HepG2 (cell line): ENCODE data around the gene RNU4-1. TPM values are rescaled to one million over a fixed set of nuclear protein-coding genes. Genes with fewer than 3 reads are reported as not detected.
A peak's percentile ranks its signal among the peaks of the same experiment; 100 is the strongest.

Experiments
- HDAC1 ChIP-seq: sonication (generic); formaldehyde crosslinking; IDR thresholded peaks from 2 replicates; pipeline ENCODE4 v1.5.1; 2020; ENCODE audit warnings: mild to moderate bottlenecking, missing genetic modification reagents
- HMGXB4 ChIP-seq, 2 experiments: sonication (generic) in 1 of 2; formaldehyde crosslinking in 1 of 2; IDR thresholded peaks; 2 replicates each; pipeline versions ENCODE4 v1.4.0 to v1.6.1; 2018 to 2020; ENCODE audit warnings: missing genetic modification reagents in 2 of 2, borderline replicate concordance in 1 of 2, low read depth in 1 of 2, mild to moderate bottlenecking in 1 of 2, missing biosample characterization in 1 of 2
- HNF4A ChIP-seq: sonication (generic); formaldehyde crosslinking; IDR thresholded peaks from 2 replicates; pipeline ENCODE4 v1.4.0; 2020; ENCODE audit warnings: missing genetic modification reagents
- MED1 ChIP-seq: sonication (generic); formaldehyde crosslinking; IDR thresholded peaks from 2 replicates; pipeline ENCODE4 v1.4.0; 2020; ENCODE audit warnings: missing genetic modification reagents
- NFKBIZ ChIP-seq: IDR thresholded peaks from 2 replicates; pipeline ENCODE4 v1.6.1; 2018; ENCODE audit warnings: missing genetic modification reagents, missing compliant biosample characterization
- NONO ChIP-seq, 2 experiments: fragments of 450-650 bp in 1 of 2; sonication (generic) in 1 of 2; formaldehyde crosslinking in 1 of 2; IDR thresholded peaks in 1 of 2; conservative IDR thresholded peaks in 1 of 2; 2 replicates each; pipeline versions ENCODE4 v1.6.1 to v1.8.0; 2017 to 2022; ENCODE audit warnings: mild to moderate bottlenecking in 1 of 2, missing genetic modification reagents in 1 of 2, moderate library complexity in 1 of 2
- PHF5A ChIP-seq: IDR thresholded peaks from one replicate; pipeline ENCODE4 v1.6.1; 2018; ENCODE audit warnings: low read depth, missing genetic modification reagents; ENCODE audit not compliant: unreplicated experiment
- SAP130 ChIP-seq: IDR thresholded peaks from 2 replicates; pipeline ENCODE4 v1.6.1; 2016; ENCODE audit warnings: low read depth
- SIN3A ChIP-seq: IDR thresholded peaks from 2 replicates; pipeline ENCODE4 v1.6.1; 2011; ENCODE audit warnings: low read depth, mild to moderate bottlenecking, control low read depth, low read length, borderline replicate concordance
- SOX6 ChIP-seq, 2 experiments: fragments of 450-650 bp in 1 of 2; sonication (generic) in 1 of 2; formaldehyde crosslinking in 1 of 2; IDR thresholded peaks; 2 replicates each; pipeline versions ENCODE4 v1.4.0 to v1.6.1; 2017 to 2020; ENCODE audit warnings: antibody characterized with exemption in 1 of 2, mild to moderate bottlenecking in 1 of 2, missing genetic modification reagents in 1 of 2
- SPEN ChIP-seq: sonication (generic); formaldehyde crosslinking; IDR thresholded peaks from 2 replicates; pipeline ENCODE4 v1.5.1; 2020; ENCODE audit warnings: low read depth, mild to moderate bottlenecking, missing genetic modification reagents
- ZNF253 ChIP-seq: sonication (generic); formaldehyde crosslinking; IDR thresholded peaks from 2 replicates; pipeline ENCODE4 v1.8.0; 2022; ENCODE audit warnings: mild to moderate bottlenecking, missing genetic modification reagents, borderline replicate concordance
- ZNF564 ChIP-seq: sonication (generic); formaldehyde crosslinking; IDR thresholded peaks from 2 replicates; pipeline ENCODE4 v1.8.1; 2023; ENCODE audit warnings: mild to moderate bottlenecking, missing genetic modification reagents
- ZNF574 ChIP-seq: sonication (generic); formaldehyde crosslinking; IDR thresholded peaks from 2 replicates; pipeline ENCODE4 v1.4.0; 2020; ENCODE audit warnings: missing genetic modification reagents
- ZSCAN30 ChIP-seq: sonication (generic); formaldehyde crosslinking; IDR thresholded peaks from 2 replicates; pipeline ENCODE4 v1.5.0; 2020; ENCODE audit warnings: mild to moderate bottlenecking, missing genetic modification reagents
- polyA plus RNA-seq, 8 experiments: library from polyadenylated mRNA; depleted of rRNA in 3 of 8; stranded (reverse) in 7 of 8; unstranded in 1 of 8; fragments of >200 nt; fragmentation: Illumina TruSeq in 4 of 8; extraction: Trizol in 4 of 8; gene quantifications; 2 replicates each; pipeline versions ENCODE4 v1.2.1 to v1.2.3, GENCODE V29; 2011 to 2016; ENCODE audit warnings: low read depth in 4 of 8, missing spikeins in 1 of 8, mixed read lengths in 1 of 8; ENCODE audit not compliant: insufficient read depth in 1 of 8
- total RNA-seq, 5 experiments: library from RNA; depleted of rRNA; stranded (reverse); fragments of >200 nt; fragmentation: Illumina TruSeq; extraction: Trizol; gene quantifications; 2 replicates each; pipeline ENCODE4 v1.2.3, GENCODE V29; 2016; ENCODE audit warnings: low read depth in 1 of 5
- TF ChIP-seq, protein P1 (sequence below): IDR thresholded peaks from 2 replicates; pipeline ENCODE4 v1.6.1; 2016; ENCODE audit warnings: control low read depth
- TF ChIP-seq, protein P2 (sequence below): sonication (generic); formaldehyde crosslinking; IDR thresholded peaks from 2 replicates; pipeline ENCODE4 v1.8.1; 2023; ENCODE audit warnings: mild to moderate bottlenecking, moderate library complexity, missing genetic modification reagents

RNU4-1 gene
- total and polyA plus RNA-seq, 2 of the 13 experiments (the other 11 are each of a cell fraction or from before 2014, with no cell fraction given), result 7,407 TPM; not detected in 1

DNA sequence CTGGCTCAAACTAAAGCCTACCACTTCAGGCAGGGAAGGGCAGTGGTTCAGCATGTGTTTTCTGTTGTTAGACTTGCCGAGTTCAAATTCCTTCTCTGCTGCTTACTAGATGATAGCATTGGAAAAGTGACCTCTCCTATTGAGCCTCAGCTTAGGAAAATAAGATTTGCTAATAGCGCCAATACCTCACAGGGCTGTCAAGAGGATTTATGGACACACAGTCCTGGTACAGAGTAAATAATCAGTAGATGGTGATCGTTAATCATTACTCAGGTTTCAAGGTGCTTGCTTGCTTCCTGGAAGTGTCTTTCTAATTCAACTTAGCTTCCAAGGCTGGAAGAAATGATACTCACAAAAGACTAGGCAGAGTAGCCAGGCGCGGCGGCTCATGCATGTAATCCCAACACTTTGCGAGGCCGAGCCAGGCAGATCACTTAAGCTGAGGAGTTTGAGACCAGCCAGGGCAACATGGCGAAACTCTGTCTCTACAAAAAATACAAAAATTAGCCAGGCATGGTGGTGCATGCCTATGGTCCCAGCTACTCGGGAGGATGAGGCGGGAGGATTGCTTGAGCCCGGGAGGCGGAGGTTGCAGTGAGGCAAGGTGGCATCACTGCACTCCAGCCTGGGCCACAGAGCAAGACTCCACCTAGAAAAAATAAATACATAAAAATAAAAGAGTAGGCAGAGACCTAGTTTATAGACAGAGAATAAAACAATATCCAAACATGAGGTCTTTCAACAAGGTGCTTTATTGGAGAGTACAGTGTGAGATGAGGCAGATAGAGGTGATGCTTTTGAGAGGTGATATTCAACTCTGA lies 28.6 kb upstream of the RNU4-1 start (continued):
- TF ChIP-seq SPEN (CRISPR knock-in tag) (peak; percentile 30; the same call in 1 of the 2 replicates), NFKBIZ (CRISPR knock-in tag) (no peak), ZNF574 (CRISPR knock-in tag) (peak; percentile 30; the same call in 1 of the 2 replicates), SAP130 (CRISPR knock-in tag) (peak; percentile 83), SOX6 (IDR thresholded peaks at IDR 0.05) (no peak), SOX6 (CRISPR knock-in tag; IDR thresholded peaks at IDR 0.05) (peak; percentile 78), ZNF253 (CRISPR knock-in tag) (no peak), ZNF564 (CRISPR knock-in tag) (peak; percentile 61; the same call in 1 of the 2 replicates), HDAC1 (peak; percentile 73), HNF4A (CRISPR knock-in tag) (peak; percentile 79), SIN3A (no peak), PHF5A (CRISPR knock-in tag) (no peak), NONO (IDR thresholded peaks at IDR 0.05) (no peak), NONO (CRISPR knock-in tag; conservative IDR thresholded peaks at IDR 0.05) (no peak; the same call in 1 of the 2 replicates), HMGXB4 (CRISPR knock-in tag; IDR thresholded peaks at IDR 0.05; ENCODE audit: borderline replicate concordance in 1 of 2, low read depth in 1 of 2) (peak in 1 of 2 experiments; percentile 41; a peak in 1 of 4 replicates), MED1 (CRISPR knock-in tag) (peak; percentile 75), ZSCAN30 (CRISPR knock-in tag) (no peak)
- TF ChIP-seq, protein P1, sequence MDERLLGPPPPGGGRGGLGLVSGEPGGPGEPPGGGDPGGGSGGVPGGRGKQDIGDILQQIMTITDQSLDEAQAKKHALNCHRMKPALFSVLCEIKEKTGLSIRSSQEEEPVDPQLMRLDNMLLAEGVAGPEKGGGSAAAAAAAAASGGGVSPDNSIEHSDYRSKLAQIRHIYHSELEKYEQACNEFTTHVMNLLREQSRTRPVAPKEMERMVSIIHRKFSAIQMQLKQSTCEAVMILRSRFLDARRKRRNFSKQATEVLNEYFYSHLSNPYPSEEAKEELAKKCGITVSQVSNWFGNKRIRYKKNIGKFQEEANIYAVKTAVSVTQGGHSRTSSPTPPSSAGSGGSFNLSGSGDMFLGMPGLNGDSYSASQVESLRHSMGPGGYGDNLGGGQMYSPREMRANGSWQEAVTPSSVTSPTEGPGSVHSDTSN (CRISPR knock-in tag), result peak; percentile 84
- TF ChIP-seq, protein P2, sequence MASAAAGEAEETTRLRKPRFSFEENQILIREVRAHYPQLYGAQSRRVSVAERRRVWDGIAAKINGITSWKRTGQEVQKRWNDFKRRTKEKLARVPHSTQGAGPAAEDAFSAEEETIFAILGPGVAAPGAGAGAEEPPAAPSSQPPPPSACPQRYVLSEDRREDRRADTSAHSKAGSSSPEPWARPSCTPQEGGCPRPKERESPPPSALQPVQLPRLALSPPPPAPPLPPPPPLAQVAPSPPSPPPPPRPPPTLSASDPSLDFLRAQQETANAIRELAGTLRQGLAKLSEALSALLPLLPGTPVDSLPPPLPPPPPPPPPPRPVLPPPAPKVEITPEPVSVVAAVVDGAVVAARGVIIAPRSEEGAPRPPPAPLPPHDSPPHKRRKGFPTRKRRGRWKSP (CRISPR knock-in tag), result peak; percentile 43; the same call in 1 of the 2 replicates
